Mucosa of gallbladder (tissue), 1 donor: ENCODE measurements around the gene STYK1. TPM values are rescaled to one million over a fixed set of nuclear protein-coding genes. Genes with fewer than 3 reads are reported as not detected.

Experiments
- DNase-seq: peaks from one replicate; pipeline ENCODE4 v3.0.0-alpha.2; 2020; ENCODE audit warnings: low spot score
- total RNA-seq: library from RNA; stranded (reverse); gene quantifications from one replicate; pipeline ENCODE4 v1.2.1, GENCODE V29; 2021
- donor health status: DM: no; HTN: no; CAD: no.

STYK1 gene
- total RNA-seq, result 12.3 TPM

- DNase-seq, result peak; percentile 71
Measured at GRCh38 chr12:10673659-10674384, at the start of gene STYK1. Gene STYK1, minus strand, starts transcription at chr12:10674052. Its CDS starts 39,434 bp downstream, at chr12:10634618.

GRCh38 chr12:10722905-10723746 lies 49.3 kb upstream of the STYK1 start, which contains the start of gene YBX3:
Gene YBX3, minus strand, starts transcription at chr12:10723323. Its CDS starts 212 bp downstream, at chr12:10723111.
- DNase-seq, result peak; percentile 85

- DNase-seq, result peak; percentile 35
Measured at GRCh38 chr12:10722502-10722904, 48.7 kb upstream of the STYK1 start.

GRCh38 chr12:10721651-10722501 lies 48.0 kb upstream of the STYK1 start:
- peak; percentile 88 for DNase-seq

- no peak for DNase-seq
Measured at GRCh38 chr12:10720974-10721650, 47.3 kb upstream of the STYK1 start.

- DNase-seq, result no peak
Measured at GRCh38 chr12:10719482-10719881, 45.6 kb upstream of the STYK1 start.

- no peak for DNase-seq
Measured at GRCh38 chr12:10718279-10718821, 44.5 kb upstream of the STYK1 start.

GRCh38 chr12:10717410-10717809 lies 43.6 kb upstream of the STYK1 start:
- no peak for DNase-seq

- peak; percentile 72 for DNase-seq
Measured at GRCh38 chr12:10716704-10717315, 43.0 kb upstream of the STYK1 start.

GRCh38 chr12:10716277-10716676 lies 42.4 kb upstream of the STYK1 start:
- no peak for DNase-seq

GRCh38 chr12:10715491-10715890 lies 41.6 kb upstream of the STYK1 start:
- no peak for DNase-seq

GRCh38 chr12:10709808-10710207 lies 36.0 kb upstream of the STYK1 start:
- DNase-seq, result no peak

GRCh38 chr12:10708862-10709261 lies 35.0 kb upstream of the STYK1 start:
- no peak for DNase-seq

GRCh38 chr12:10705655-10706054 lies 31.8 kb upstream of the STYK1 start:
- DNase-seq, result no peak

GRCh38 chr12:10701843-10702242 lies 28.0 kb upstream of the STYK1 start:
- DNase-seq, result no peak

GRCh38 chr12:10701131-10701681 lies 27.4 kb upstream of the STYK1 start:
- no peak for DNase-seq

- no peak for DNase-seq
Measured at GRCh38 chr12:10700581-10700980, 26.7 kb upstream of the STYK1 start.

GRCh38 chr12:10697862-10698261 lies 24.0 kb upstream of the STYK1 start:
- no peak for DNase-seq

GRCh38 chr12:10697156-10697555 lies 23.3 kb upstream of the STYK1 start:
- DNase-seq, result no peak

- no peak for DNase-seq
Measured at GRCh38 chr12:10690906-10691305, 17.1 kb upstream of the STYK1 start.
